Peyer's patch (tissue), 4 donors: Measurements from ENCODE around the gene NFATC4.

Experiments
- CTCF ChIP-seq, 6 experiments: fragments of 450-650 bp in 4 of 6; fragments of 200-600 bp in 2 of 6; sonication (generic) in 1 of 6; IDR thresholded peaks; one replicate each; pipeline ENCODE4 v1.5.1; 2017 to 2019; ENCODE audit warnings: antibody characterized with exemption in 6 of 6, mild to moderate bottlenecking in 3 of 6, moderate library complexity in 1 of 6
- POLR2A ChIP-seq, 2 donors: fragments of 450-650 bp; IDR thresholded peaks; one replicate each; pipeline ENCODE4 v1.5.1; 2017; ENCODE audit warnings: antibody characterized with exemption in 2 of 2, mild to moderate bottlenecking in 2 of 2, moderate library complexity in 2 of 2

GRCh38 chr14:24363401-24363800 is 4.6 kb upstream of the NFATC4 start:
- no peak for TF ChIP-seq POLR2A (IDR thresholded peaks at IDR 0.05)
- no peak for TF ChIP-seq CTCF (IDR thresholded peaks at IDR 0.05)
